Tibial artery (tissue), 4 donors: ENCODE results near the gene CRMP1.
A peak's percentile ranks its signal among the peaks of the same experiment; 100 is the strongest.

Source experiments
- DNase-seq, 2 donors: peaks; one replicate each; pipeline ENCODE4 v3.0.0-alpha.2; 2019
- H3K27ac ChIP-seq, 2 donors: fragments of 200-600 bp; sonication (generic) in 1 of 2; 1 replicate in 1 of 2; 2 replicates in 1 of 2; pipeline ENCODE4 v1.5.1; 2018 to 2019; ENCODE audit warnings: mild to moderate bottlenecking in 1 of 2
- H3K27me3 ChIP-seq, 2 donors: fragments of 200-600 bp; sonication (generic) in 1 of 2; one replicate each; pipeline versions ENCODE4 v1.5.1 to v1.6.0; 2016 to 2019
- H3K36me3 ChIP-seq, 3 donors: fragments of 200-600 bp; sonication (generic) in 2 of 3; one replicate each; pipeline ENCODE4 v1.5.1; 2016 to 2019; ENCODE audit warnings: mild to moderate bottlenecking in 2 of 3
- H3K4me1 ChIP-seq, 4 donors: fragments of 200-600 bp; sonication (generic) in 2 of 4; 1 replicate in 3 of 4; 2 replicates in 1 of 4; pipeline ENCODE4 v1.5.1; 2016 to 2019
- H3K4me3 ChIP-seq, 2 donors: fragments of 200-600 bp; sonication (generic) in 1 of 2; 1 replicate in 1 of 2; 2 replicates in 1 of 2; pipeline ENCODE4 v1.5.1; 2018 to 2019; ENCODE audit warnings: mild to moderate bottlenecking in 2 of 2
- H3K9me3 ChIP-seq, 3 donors: fragments of 200-600 bp; sonication (generic) in 1 of 3; one replicate each; pipeline ENCODE4 v1.5.1; 2016 to 2019
- intact Hi-C: fragments of 100-400 bp; cut with DNase I; formaldehyde crosslinking; loops from one replicate; pipeline ENCODE4 v1.15.0; 2023; ENCODE audit warnings: low total_unique reads
- TF ChIP-seq, protein P1 (sequence below), 2 experiments: fragments of 200-600 bp in 1 of 2; fragments of 450-650 bp in 1 of 2; IDR thresholded peaks; one replicate each; pipeline ENCODE4 v1.5.1; 2017 to 2019; ENCODE audit warnings: antibody characterized with exemption in 2 of 2, mild to moderate bottlenecking in 1 of 2, moderate library complexity in 1 of 2

The CRMP1 gene

DNA sequence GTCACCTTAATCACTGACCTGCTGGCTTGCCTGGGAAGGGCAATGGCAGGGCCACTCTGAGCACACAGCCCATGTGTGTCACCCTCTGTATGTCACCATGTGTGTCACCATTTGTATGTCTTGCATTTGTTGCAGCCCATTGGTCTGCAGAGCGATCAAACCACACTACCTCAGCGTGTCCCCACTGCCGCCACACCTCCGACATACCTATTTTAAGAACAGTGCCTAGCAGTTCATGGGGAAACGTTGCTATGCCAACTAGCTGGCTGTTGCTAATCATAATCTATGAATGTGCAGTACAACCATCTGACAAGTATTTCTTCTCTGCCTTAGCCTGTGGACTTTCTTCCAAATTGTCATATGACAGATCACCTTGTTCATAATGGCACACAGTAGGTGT, 8.0 kb upstream of the CRMP1 start:
- TF ChIP-seq, protein P1, sequence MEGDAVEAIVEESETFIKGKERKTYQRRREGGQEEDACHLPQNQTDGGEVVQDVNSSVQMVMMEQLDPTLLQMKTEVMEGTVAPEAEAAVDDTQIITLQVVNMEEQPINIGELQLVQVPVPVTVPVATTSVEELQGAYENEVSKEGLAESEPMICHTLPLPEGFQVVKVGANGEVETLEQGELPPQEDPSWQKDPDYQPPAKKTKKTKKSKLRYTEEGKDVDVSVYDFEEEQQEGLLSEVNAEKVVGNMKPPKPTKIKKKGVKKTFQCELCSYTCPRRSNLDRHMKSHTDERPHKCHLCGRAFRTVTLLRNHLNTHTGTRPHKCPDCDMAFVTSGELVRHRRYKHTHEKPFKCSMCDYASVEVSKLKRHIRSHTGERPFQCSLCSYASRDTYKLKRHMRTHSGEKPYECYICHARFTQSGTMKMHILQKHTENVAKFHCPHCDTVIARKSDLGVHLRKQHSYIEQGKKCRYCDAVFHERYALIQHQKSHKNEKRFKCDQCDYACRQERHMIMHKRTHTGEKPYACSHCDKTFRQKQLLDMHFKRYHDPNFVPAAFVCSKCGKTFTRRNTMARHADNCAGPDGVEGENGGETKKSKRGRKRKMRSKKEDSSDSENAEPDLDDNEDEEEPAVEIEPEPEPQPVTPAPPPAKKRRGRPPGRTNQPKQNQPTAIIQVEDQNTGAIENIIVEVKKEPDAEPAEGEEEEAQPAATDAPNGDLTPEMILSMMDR (IDR thresholded peaks at IDR 0.05), result no peak
- intact Hi-C loops, result no loop called here
- Histone ChIP-seq H3K4me3 (no peak overlapping the region), H3K27me3 (peaks cover 0 to 32% of the 10 kb centered on the region in 2 donors), H3K36me3 (no peaks in the 10 kb centered on the region), H3K9me3 (peaks cover 0 to 4% (median 0%) of the 10 kb centered on the region in 3 donors), H3K4me1 (no peaks in the 10 kb centered on the region), H3K27ac (no peak overlapping the region)
- peak in 1 of 2 donors; percentile 39 for DNase-seq

DNA sequence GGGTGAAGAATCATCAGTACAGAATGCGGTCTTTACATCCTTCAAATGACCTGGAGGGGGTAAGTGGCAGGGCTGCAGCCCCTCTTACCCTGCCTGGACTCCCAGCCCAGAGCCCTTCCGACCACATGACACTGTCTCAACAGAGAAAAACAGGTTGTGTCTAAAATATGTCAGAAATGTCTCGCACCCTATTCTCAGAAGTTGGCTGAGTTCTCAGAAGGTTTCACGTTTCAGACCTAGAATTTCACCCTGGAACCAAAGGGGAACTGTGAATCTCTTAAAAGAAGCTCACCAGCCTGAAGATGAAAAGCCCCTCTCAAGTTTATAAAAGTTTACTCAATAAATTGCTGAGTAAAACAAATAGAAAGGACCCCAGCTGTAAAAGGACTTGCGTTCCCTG, 7.0 kb upstream of the CRMP1 start:
- TF ChIP-seq, protein P1 (IDR thresholded peaks at IDR 0.05), result no peak
- DNase-seq, result peak in 1 of 2 donors; percentile 11
- Histone ChIP-seq H3K27ac (no peak overlapping the region), H3K4me3 (no peak overlapping the region), H3K36me3 (no peaks in the 10 kb centered on the region), H3K27me3 (peaks cover 0 to 35% of the 10 kb centered on the region in 2 donors), H3K9me3 (peaks cover 0 to 4% (median 0%) of the 10 kb centered on the region in 3 donors), H3K4me1 (no peaks in the 10 kb centered on the region)
- intact Hi-C loops, result no loop called here

DNA sequence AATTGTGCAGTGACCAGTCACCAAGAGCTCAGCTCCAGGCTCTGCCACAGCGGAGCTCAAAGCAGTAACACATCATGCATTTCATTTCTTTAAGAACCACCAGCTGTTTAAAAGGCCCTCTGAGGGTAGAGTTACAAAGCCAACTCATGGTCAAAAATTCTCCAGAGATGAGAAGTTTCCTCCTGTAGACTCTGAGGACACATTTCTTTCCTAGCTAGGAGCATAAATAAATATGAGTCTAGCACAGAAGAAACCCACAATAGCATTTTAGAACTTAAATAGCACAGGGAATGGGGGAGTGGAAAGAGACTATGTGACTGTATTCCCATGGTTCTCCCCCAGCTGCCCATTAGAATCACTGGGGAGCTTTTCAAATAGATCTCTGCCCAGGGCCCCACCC, 6.5 kb upstream of the CRMP1 start:
- TF ChIP-seq, protein P1 (IDR thresholded peaks at IDR 0.05), result no peak
- DNase-seq, result no peak
- peaks cover 0 to 35% of the 10 kb centered on the region in 2 donors for H3K27me3 ChIP-seq

DNA sequence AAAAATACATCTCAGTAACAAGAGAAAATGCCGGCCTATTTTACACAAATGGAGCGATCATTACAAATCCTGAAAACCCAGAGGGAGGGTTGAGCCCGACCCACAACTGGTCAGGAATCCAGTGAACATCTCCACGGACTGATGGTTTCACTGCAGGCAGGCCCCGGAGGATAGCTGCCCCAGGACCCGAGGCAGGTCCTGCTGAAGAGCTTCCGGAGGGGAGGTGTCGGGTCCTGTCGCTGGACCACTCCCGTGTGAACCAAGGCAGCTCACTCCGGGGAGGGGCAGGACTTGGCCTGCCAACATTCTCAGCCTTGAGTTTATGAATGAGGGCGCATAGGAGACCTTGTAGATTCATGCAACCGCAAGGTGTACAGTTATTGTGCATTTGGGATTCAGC, 4.8 kb upstream of the CRMP1 start:
- intact Hi-C loops, result no loop called here
- H3K36me3 ChIP-seq, result no peaks in the 10 kb centered on the region
- H3K27me3 ChIP-seq, result peaks cover 0 to 39% of the 10 kb centered on the region in 2 donors

More for the DNA sequence above, 6.5 kb upstream of the CRMP1 start:
- Histone ChIP-seq H3K4me1 (no peaks in the 10 kb centered on the region), H3K36me3 (no peaks in the 10 kb centered on the region), H3K9me3 (peaks cover 0 to 4% (median 0%) of the 10 kb centered on the region in 3 donors), H3K4me3 (no peak overlapping the region), H3K27ac (no peak overlapping the region)
- intact Hi-C loops, result no loop called here

DNA sequence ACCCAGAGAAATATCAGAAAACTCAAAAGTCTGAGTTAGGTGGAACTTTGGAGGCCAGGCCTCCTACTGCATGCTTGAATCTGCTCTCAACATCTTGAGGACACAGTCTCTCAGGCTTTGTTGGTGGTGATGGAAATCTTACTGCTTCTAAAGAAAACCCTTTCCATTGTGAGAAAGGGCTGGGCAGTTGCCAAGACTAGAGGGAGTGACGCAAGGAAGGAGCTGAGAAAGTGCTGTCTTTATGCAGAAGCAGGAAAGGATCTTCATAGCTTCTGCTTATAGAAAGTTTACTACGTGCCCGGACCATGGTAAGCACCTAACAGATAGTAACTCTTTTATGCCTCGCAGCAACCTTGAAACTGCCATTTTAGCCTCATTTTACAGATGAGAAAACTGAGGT, 2.4 kb upstream of the CRMP1 start:
- Histone ChIP-seq H3K36me3 (no peaks in the 10 kb centered on the region), H3K4me1 (peaks cover 0 to 17% (median 3%) of the 10 kb centered on the region in 4 donors)

More for the DNA sequence above, 4.8 kb upstream of the CRMP1 start:
- Histone ChIP-seq H3K9me3 (peaks cover 0 to 4% (median 0%) of the 10 kb centered on the region in 3 donors), H3K4me3 (no peak overlapping the region), H3K4me1 (peaks cover 0 to 5% (median 0%) of the 10 kb centered on the region in 4 donors), H3K27ac (no peak overlapping the region)
- no peak for DNase-seq
- TF ChIP-seq, protein P1 (IDR thresholded peaks at IDR 0.05), result no peak

More for the DNA sequence above, 2.4 kb upstream of the CRMP1 start:
- Histone ChIP-seq H3K9me3 (peaks cover 0 to 4% (median 0%) of the 10 kb centered on the region in 3 donors), H3K27me3 (peaks cover 0 to 58% of the 10 kb centered on the region in 2 donors), H3K27ac (no peak overlapping the region), H3K4me3 (no peak overlapping the region)
- DNase-seq, result no peak
- TF ChIP-seq, protein P1 (IDR thresholded peaks at IDR 0.05), result no peak
- intact Hi-C loops, result no loop called here
